HG03378 (cell line): Measurements from ENCODE around the gene MPZL1.

Experiments used
- ATAC-seq: cut with Tn5 transposase; IDR thresholded peaks from one replicate; pipeline ENCODE4 v1.9.1; 2021; ENCODE audit warnings: mild to moderate bottlenecking, moderate library complexity; ENCODE audit not compliant: unreplicated experiment

MPZL1 gene

DNA sequence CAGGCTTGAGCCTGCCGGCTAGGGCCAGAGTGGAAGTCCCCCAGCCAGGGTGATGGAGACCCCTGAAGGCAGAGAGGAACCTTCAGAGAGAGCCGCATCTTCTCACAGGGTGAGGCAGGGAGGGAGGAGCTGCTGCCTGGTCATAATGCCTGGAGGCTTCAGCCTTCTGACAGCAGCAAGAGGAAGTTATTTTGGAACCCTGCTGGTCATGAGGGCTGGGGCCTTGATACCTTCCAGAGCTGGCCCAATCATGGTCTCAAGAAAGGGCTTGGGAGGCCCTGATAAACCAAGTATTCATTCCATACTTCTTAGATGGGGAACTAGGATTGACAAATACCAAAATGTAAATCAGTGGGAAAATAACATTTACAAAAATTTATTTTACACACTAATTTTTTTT is 26.6 kb upstream of the MPZL1 start:
- ATAC-seq = no peak

DNA sequence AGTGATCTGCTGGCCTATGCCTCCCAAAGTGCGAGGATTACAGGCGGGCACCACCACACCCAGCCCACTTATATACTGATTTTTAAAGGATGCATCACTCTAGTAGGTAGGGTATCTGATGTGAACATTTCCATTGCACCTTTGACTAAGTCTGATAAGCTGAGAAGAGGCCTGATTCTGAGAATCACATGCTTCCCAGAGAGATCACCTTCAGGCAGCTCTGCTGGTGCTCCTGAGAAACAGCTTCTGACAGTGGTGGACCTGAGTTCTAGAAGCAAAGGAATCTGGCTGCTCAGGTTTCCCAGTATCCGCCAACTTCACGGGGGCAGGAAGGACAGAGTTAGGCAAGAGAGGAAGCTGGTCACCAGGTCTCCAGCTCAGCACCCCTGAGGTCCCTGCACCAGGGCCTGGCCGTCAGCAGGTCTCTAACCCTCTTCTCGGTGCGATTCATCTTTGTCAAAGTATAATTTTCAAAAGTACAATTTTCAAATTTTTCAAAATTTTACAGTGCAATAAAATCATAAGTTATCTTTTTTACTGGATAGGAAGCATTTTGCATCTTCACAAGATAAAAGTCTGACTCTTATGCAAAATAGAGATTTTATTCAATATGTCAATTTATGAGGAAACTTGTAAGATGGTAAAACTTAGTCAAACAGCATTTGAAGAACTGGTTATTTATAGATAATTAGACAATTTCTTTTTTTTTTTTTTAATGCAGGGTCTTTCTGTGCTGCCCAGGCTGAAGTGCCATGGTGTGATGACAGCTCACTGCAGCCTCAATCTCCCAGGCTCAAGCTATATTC is 25.8 kb upstream of the MPZL1 start:
- no peak for ATAC-seq

DNA sequence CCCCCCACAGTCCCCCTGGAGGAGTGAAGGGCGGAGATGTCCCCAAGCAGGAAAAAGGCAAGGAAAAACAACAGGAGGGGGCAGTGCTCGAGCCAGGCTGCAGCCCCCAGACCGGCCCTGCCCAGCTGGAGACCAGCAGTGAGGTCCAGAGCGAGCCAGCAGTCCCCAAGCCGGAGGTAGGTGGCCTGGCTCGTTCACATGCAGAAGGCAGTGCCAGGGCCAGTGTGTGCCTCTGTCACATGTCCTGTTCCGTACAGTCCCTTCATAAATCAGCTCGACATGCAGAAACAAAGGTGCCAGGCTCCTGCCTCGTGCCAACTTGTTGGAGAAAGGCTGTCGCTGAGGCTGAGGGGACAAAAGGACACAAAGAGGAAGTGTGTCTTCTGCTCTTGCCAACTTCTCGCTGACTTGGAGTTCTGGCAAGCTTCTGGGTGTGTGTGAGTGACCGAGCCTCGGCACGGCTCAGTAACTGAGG is 24.1 kb upstream of the MPZL1 start:
- ATAC-seq = no peak

DNA sequence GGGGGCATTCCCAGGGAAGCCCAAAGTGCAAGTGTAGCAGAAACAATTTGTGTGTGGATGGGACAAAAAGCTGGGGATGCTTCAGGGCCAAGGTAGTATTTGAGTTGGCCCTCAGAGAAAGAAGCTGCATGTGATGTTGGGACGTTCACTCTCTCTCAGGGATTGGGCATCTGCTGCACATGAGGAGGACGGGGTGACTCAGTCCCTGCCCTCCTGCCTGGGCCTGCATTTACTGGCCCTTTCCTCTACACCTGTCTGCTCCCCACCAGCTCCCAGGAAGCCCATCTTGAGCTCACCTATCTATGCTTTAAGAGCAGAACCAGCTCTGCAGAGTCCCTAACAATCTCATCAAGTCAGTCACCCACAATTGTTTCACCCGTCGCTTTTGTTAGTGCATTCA is 23.5 kb upstream of the MPZL1 start:
- no peak for ATAC-seq

DNA sequence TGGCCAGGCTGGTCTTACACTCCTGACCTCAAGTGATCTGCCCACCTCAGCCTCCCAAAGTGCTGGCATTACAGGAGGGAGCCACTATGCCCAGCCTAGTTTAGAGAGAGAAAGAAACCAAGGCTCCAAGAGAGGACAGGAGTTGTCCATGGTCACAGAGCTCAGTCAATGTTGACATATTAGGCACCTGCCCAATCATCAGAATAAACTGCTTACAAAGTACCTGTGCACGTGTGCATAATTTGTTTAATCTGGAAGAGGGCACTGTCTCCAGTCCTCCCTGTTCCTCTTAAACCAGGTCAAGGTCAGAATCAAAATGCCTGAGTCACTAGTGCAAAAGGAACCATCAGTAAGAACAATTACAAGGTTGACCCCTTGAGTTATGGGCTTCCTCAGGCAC is 20.3 kb upstream of the MPZL1 start:
- ATAC-seq = no peak

DNA sequence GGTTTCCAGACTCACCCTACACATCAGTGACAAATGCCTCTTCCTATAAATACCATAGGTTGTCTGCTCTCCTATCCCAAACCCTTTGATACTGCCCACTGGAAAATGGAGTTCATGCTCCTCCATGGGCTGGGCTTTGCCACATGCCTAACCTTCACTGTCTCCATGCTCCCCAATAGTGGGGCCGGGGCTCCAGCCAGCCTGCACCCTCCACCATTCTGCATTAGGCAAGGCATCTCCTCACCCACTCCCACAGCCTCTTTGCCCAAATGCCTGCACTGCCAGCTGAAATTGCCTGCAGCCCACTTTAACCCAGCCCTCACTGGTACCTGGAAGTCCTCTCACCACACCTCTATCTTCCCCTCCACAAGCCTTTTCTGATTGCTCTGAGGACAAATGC is 18.2 kb upstream of the MPZL1 start:
- no peak for ATAC-seq

DNA sequence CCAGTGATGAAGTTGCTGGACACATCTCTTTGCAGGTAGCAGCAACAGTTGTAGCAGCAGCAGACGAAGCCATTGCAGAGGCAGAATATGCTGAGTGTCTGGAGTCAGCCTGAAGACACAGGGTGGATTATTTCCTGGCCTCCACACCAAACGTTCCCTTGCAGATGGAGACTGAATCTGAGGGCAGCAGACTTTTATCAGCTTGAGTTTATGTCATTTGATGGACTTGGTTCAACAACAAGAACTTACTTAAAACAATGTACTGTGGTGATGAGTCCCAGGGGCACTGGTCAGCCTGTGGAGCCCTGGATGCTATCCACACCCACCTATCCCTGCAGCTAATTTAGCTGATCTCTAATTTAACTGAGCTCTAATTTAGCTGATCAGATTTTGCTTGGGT is 17.1 kb upstream of the MPZL1 start:
- ATAC-seq = no peak

DNA sequence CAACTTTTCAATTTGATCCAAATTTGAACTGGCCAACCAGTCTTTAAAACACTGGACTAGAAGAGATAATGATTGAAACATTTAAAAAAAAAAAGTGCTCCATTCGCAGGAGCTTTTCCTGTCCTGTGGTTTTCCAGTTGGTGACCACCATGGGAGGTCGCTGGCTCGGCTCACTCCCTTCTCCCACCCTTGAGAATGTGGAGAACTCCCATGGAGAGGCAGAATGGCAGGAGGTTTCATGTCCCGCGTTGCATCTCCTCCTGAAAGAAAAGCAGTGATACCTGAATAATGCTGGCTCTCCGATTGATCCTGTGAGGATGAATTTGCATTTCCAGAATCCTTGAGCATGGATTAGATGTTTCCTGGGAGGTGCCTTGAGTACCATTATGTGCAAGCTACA is 16.5 kb upstream of the MPZL1 start:
- ATAC-seq = no peak

DNA sequence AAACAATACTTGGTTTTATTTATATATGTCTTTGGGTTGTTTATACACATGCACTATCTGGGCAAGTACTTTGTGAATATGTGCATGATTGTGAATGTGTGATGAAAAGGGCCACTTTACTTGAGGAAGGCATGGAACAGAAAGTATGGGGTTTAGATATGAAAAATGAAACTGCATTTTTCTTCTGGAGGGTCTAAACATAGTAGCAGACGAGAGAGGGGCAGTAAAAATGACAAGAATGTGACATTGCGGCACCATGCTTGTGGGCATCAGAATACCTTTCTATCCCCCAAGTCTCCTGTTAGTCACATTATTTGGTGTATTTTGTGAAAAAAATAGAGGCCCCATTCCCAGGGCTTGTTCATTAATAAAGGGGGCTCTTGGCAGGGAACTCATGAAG is 15.4 kb upstream of the MPZL1 start:
- ATAC-seq = no peak

DNA sequence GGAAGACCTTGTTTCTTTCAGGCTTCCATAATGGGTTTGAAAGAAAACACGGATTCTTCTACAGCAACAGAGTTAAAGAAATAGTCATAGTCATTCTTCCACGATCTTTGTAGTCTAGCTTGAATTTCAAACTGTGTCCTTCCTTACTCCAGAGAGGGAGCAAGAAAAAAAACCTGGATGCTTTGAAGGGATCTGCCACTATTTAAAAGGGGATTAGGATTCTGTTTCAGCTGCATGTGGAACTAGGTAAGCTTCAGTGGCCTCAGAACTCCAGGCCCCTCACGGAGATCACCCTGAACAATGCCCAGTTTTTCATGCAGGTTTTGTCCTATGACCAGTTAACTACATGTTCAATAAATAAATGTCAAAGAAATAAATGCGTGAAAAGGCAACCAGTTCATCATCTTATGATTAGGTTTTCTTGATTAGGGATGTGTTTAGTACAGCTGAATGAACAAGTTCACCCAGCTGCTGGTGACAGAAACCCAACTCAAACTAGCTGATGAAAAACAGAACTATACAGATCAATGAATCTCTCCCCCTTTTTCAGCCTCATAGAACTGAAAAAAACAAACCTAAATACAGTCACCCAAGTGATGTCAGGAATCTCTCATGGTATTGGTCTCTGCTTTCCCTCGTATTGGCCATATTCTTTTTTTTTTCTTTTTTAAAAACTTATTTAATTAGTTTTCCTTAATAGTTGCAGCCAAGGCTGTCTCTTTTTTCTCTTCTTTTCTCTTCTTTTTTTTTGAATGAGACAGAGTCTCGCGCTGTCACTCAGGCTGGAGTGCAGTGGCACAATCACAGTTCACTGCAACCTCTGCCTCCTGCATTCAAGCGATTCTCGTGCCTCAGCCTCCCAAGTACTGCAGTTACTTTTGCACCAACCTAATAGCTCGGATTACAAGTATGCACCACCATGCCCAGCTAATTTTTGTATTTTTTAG is 14.6 kb upstream of the MPZL1 start:
- no peak for ATAC-seq

DNA sequence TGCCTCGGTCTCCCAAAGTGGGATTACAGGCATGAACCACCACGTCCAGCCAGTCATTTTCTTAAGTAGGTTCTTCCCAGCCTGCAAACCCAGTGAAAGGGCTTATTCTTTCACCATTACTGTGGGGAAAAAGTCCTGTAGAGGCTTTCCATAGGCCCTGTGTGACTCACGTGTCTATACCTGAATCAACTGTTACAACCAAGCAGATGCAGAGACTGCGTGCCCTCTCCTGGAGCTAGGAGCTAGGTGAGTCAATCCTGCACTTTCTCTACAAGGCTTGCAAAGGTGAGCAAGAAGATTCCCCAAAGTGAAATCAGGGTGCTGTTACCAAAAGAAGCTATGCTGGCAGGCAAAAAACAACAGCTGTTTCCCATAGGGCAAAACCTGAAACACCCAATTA is 13.8 kb upstream of the MPZL1 start:
- no peak for ATAC-seq

DNA sequence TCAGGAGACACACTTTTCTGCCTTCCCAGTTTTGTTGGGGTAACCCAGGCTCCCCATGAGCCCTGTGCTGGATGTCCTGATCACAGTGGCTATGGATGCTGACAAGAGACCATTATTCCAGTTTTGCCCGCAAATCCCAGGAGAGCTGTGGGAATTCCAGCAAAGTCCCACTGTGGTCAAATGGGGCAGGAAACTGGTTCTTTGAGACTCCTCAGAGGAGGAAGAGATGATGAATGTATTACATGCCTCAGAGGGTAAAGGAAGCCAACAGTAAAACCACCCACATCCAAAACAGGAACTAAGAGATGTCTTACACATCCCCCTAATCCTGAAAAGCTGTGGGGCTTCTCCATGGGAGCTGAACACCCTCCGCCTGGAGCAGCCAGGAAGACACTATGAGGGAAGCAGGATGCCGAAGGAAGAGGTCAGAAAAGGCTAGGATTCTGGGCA is 12.8 kb upstream of the MPZL1 start:
- ATAC-seq = peak; percentile 44

DNA sequence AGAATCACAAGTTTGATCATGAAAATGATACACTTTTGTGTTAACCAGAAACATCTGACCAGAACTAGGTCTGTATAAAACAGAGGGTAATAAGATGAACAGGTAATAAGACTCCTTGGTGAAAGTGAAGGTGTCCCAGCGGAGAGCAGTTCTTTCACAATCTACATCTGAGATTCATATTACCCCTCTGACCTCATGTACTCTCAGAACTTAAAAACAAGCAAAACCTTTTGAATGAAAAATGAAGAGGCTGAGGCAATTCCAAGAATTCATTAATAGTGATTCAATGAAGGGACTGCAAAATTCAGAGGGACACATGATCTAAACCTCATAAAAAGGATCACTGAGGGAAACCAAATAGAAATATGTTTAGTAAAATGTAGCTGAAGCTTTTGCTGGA is 10.9 kb upstream of the MPZL1 start:
- ATAC-seq = no peak

DNA sequence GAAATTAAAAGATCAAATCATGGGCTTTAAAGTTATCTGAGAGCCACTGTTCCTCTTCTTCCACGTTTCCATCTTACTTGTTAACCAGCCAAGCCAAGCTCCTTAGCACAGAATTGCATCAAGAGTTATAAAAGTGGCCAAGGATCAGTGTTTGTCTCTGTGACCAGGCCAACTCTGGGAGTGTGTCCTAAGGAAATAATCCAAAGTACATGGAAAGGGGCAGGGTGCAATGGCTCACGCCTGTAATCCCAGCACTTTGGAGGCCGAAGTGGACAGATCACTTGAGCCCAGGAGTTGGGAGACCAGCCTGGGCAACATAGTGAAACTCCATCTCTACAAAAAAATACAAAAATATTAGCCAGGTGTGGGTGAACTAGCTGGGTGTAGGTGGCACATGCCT is 10.0 kb upstream of the MPZL1 start:
- ATAC-seq = no peak

DNA sequence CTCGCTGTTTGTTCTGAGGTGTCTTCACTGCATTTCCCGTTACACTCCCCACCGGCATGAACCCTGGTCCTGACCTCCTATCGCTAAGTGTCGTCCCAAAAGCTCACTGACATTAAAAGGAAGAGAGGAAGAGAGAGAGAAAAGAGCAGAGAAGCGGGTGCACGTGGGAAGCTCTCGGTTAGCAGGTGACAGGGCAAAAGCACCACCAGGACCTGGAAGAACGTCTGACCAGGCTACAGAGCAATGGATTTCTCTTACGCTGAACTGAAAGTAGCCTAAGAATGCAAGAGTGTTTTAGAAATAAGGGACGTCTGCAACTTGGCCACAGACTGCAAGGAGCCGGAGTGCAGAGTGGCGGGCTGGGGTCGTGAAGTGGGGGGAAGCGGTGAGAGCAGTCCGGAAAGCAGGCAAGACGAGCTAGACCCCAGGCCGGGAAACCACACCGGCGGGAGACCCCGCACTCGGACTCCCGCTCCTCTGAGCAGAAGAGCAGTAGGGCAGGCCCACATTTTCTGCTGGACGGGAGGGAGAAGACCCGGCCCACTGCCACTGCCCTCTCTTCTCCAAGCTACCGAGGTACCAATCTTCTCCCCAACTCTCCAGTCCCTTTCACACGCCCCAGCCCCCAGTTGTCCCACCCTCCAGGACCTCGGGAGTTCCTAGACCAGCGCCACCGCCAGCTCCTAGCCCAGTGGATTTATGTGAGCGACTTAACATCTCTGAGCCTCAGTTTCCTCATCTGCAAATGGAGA is 8.3 kb upstream of the MPZL1 start:
- ATAC-seq = no peak

DNA sequence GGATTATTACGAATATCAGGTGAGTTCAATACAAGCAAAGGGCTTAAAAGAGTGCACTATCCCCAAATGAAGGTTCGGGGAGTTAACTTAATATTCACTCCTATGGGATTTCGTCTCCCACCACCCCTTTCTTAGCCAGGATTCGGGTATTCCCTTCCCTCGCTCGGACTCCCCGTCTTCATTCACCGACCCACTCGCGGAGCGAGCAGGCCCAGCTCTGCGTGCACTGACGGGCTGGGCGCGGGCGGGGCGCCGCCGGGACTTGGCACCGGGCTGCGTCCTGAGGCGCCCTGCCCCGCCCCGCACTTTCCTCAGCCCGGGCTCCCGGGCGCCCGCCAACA is 7.7 kb upstream of the MPZL1 start:
- no peak for ATAC-seq

DNA sequence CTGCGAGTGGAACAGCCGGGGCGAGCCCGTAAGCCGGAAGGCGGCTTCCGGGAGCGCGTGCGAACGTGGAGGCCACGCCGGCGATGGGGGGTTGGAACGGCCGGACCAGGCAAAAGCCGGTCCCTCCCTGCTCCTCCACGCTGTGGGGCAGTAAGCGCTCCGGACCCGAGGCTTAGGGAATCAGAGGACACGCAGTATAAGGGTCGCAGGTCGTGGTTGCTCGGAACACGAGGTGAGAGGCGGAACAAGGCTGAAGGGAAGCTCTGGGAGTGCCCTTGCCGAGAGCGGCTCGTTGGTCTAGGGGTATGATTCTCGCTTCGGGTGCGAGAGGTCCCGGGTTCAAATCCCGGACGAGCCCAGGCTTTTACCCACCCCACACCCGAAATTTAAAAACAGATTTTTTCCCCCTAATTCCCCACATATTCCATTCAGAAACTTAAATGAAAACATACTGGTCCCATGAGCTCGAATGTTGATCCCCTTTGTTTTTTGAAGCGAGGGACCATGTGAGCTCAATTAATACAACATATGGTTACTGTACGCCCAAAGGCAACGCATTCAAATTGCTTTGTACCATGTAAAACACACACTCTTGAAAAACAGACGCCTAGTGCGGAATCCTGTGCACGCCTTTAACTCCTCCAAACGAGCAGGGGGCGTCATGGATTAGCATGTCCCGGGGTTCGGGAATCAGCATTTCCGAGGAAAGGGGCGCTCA is 7.2 kb upstream of the MPZL1 start:
- peak; percentile 43 for ATAC-seq

DNA sequence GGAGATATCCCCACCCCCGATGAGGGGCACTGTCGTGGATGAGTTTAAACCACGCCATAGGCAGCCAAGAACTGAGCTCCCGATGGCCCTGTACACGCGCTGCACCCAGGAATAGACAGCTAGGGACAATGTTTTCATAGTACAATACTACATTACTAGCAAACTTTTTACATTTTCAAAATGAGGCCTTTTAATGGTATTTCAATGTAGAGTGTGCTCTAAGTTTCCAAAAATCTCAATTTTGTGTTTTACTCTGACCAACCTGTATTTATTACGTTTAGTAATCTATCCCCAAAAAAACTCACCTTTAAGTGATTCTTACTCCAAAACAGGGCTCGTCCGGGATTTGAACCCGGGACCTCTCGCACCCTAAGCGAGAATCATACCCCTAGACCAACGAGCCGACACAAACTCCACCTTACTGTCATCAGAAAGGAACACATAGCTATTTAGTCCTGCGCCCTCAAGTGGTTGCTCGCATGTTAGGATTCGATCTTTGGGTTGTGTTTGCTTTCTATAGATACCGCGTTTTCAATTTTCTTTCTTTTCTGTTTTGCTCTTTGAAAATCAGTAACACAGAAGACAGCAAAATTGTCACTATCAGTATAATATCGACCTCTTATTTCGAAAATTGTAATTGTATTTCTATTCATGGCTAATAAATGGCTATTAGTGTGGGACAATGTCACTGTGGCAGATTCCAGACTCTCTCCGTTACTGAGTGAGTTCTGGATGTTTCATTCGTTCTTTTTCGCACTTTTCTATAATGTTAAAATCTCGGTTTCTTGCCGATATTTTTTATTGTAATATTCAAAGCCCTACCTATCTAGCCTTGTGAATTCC is 6.4 kb upstream of the MPZL1 start:
- peak; percentile 69 for ATAC-seq

DNA sequence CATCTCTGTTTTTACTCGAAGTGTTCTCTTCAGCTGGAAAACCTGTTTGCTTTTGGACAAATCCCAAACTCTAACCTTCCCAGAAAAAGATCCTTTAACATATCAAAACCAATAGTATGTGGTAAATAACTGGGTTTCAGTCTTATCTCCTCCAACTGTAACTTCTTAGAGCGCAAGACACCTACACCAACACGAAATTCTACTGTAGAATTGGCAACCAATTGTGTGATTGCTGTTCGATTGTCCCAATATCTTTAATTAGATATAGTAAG is 5.8 kb upstream of the MPZL1 start:
- no peak for ATAC-seq

DNA sequence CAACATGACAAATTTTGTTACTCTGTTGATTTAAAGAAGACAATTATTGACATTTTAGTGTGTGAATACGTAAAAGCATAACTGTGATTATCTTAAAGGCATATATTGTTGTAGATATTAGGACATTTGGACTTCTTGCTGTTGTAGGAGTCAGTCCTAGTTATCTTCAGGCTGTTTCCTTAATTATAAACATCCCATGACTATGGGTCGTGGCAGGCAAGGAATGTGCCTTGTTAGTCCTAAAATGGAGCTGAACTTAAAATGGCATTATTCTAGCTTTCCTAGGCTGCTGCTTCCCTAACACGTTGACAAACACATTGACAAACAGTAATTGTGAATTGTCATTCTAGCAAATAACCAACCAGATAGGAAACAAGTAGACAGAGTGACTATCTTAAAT is 4.4 kb upstream of the MPZL1 start:
- no peak for ATAC-seq
